ENCODE results near the gene MARS1. TPM values are rescaled to one million over a fixed set of nuclear protein-coding genes. Genes with fewer than 3 reads are reported as not detected.

The MARS1 gene
- total RNA-seq, 1 donor from 2014 or later, result 350 TPM

DNA sequence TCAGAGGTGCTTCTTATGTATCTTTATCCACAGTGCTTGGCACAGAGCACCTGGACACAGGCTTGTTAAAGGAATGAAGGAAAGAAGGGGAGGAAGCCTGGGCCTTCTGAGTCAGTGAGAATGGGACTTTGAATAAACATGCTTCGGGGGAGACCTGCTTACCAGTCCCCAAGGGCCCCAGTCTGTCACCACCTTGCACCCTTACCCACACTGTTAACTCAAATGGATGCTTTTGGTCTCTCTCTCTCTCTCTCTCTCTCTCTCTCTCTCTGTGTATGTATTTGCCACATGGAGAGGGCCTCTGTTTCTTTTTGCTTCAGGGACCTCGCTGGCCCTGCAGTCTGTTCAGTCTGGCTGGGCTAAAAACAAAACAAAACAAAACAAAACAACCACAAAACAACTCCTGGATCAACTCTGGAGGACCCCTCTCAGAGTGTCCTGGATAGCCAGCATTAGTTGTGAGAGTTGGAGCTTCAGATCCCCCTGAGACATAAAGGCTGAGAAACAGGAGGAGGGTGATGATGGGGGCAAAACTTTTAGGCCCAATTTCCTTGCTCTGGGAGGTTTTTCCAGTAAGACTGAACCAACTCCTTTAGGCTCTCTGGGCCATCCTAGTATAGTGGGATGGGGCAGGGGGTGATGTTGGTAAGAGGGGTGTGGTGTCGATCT, 63.9 kb downstream of the MARS1 start:
- DNase-seq (ENCODE audit: low spot score), result no peak
- peaks cover 10% of the 10 kb centered on the region for H3K27me3 Mint-ChIP-seq (ENCODE audit: low read depth)
- peak overlapping the region; percentile 34 for H3K27ac Mint-ChIP-seq (ENCODE audit: unreplicated experiment)
- no peaks in the 10 kb centered on the region for H3K9me3 Mint-ChIP-seq (ENCODE audit: low read depth)
- peak overlapping the region; percentile 34 for H3K4me3 Mint-ChIP-seq (ENCODE audit: unreplicated experiment)
- TF ChIP-seq, protein P1, sequence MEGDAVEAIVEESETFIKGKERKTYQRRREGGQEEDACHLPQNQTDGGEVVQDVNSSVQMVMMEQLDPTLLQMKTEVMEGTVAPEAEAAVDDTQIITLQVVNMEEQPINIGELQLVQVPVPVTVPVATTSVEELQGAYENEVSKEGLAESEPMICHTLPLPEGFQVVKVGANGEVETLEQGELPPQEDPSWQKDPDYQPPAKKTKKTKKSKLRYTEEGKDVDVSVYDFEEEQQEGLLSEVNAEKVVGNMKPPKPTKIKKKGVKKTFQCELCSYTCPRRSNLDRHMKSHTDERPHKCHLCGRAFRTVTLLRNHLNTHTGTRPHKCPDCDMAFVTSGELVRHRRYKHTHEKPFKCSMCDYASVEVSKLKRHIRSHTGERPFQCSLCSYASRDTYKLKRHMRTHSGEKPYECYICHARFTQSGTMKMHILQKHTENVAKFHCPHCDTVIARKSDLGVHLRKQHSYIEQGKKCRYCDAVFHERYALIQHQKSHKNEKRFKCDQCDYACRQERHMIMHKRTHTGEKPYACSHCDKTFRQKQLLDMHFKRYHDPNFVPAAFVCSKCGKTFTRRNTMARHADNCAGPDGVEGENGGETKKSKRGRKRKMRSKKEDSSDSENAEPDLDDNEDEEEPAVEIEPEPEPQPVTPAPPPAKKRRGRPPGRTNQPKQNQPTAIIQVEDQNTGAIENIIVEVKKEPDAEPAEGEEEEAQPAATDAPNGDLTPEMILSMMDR (IDR thresholded peaks at IDR 0.05), result no peak
- peaks cover 51% of the 10 kb centered on the region for H3K4me1 Mint-ChIP-seq (ENCODE audit: low read depth)
- peaks cover 4% of the 10 kb centered on the region for H3K36me3 Mint-ChIP-seq (ENCODE audit: low read depth)

DNA sequence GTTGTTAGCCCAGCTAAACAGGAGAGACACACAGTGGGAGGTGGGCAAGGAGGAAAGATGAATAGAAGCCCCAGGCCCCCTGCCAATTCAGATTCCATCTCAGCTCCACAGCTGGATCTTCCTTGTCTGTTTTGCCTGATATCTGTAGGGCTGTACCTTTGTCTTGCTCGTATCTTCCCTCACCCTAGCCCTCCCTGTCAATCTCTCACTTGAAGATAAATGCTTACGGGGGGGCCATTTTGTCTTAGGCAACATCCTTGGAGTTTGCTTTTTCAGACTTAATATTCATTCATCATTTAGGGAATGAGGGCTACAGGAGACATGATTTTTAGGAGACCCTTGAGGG, 64.4 kb downstream of the MARS1 start:
- TF ChIP-seq, protein P1 (IDR thresholded peaks at IDR 0.05), result no peak
- peaks cover 10% of the 10 kb centered on the region for H3K27me3 Mint-ChIP-seq (ENCODE audit: low read depth)

DNA sequence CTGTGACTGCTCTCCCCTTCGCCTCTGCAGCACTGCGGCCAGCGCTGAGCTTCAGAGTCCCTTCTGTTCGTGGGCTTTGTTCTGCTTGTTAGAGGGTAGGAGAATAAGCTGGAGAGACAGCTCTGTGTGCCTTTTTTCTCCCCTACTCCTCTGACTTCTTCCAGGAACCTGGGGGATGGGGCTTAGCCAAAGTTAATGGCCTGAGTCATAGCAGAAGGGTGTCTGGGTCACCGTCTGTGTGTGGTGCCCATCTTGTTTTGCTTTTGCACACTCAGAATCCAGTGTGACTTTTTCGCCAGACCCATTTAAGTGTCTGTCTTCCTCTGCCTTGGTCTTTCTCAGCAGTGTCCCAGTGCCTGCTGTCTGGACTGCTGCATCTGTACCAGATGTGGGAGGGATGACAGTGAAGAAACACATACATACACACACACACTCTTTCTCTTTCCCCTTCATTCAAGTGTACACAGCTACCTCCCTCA, 65.0 kb downstream of the MARS1 start:
- DNase-seq (ENCODE audit: low spot score), result no peak
- no peaks in the 10 kb centered on the region for H3K9me3 Mint-ChIP-seq (ENCODE audit: low read depth)
- peaks cover 4% of the 10 kb centered on the region for H3K36me3 Mint-ChIP-seq (ENCODE audit: low read depth)
- H3K4me1 Mint-ChIP-seq (ENCODE audit: low read depth), result peaks cover 45% of the 10 kb centered on the region
- peaks cover 10% of the 10 kb centered on the region for H3K27me3 Mint-ChIP-seq (ENCODE audit: low read depth)
- TF ChIP-seq, protein P1 (IDR thresholded peaks at IDR 0.05), result no peak
- peak overlapping the region; percentile 5 for H3K4me3 Mint-ChIP-seq (ENCODE audit: unreplicated experiment)
- peak overlapping the region; percentile 70 for H3K27ac Mint-ChIP-seq (ENCODE audit: unreplicated experiment)

More for the DNA sequence above, 64.4 kb downstream of the MARS1 start:
- H3K4me1 Mint-ChIP-seq (ENCODE audit: low read depth), result peaks cover 48% of the 10 kb centered on the region
- DNase-seq (ENCODE audit: low spot score), result no peak
- H3K36me3 Mint-ChIP-seq (ENCODE audit: low read depth), result peaks cover 4% of the 10 kb centered on the region
- H3K9me3 Mint-ChIP-seq (ENCODE audit: low read depth), result no peaks in the 10 kb centered on the region
- no peak overlapping the region for H3K4me3 Mint-ChIP-seq (ENCODE audit: unreplicated experiment)
- H3K27ac Mint-ChIP-seq (ENCODE audit: unreplicated experiment), result peak overlapping the region; percentile 70

DNA sequence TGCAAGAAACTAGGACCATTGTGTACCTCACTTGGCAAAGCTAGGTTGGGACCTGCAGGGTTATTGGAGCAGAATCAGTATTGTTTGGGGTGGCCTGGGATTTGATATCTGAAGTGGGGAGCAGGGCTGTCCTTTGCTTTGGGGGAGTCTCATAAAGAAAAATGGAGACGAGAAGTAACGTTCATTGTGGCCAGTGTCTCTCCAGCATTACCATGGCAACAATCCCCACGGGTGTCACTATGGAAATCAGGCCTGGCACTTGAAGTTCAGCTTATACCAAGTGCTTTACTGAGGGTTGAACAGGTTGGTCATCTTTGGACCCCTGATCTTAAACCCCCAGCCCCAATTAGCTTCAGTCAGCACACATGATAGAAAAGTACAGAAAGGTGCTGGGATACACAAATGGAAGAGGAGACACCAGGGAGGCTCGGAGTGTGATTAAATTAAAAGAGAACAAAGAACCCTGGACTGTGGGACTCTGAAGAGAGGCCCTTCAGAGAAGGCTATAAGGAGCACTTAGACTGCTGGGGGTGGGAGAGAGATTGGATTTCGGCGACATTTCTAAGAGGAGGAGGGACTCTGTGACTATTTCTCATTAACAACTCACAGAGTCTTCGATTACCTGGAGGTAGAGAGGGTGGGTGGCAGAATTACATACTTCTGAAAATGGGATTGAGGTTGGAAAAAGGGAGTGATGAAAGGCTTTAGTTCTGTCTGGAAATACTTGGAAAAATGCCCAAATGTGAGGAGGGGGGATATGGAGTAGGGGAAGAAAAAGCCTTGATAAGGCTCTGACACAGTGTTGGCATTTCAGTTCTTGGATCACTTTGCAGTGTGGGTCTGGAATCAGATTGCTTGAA, 65.7 kb downstream of the MARS1 start:
- H3K27ac Mint-ChIP-seq (ENCODE audit: unreplicated experiment), result peak overlapping the region; percentile 70
- peak overlapping the region; percentile 5 for H3K4me3 Mint-ChIP-seq (ENCODE audit: unreplicated experiment)
- TF ChIP-seq, protein P1 (IDR thresholded peaks at IDR 0.05), result no peak
- H3K4me1 Mint-ChIP-seq (ENCODE audit: low read depth), result peaks cover 45% of the 10 kb centered on the region
- peaks cover 4% of the 10 kb centered on the region for H3K36me3 Mint-ChIP-seq (ENCODE audit: low read depth)
- no peak for DNase-seq (ENCODE audit: low spot score)
- peaks cover 7% of the 10 kb centered on the region for H3K27me3 Mint-ChIP-seq (ENCODE audit: low read depth)
- no peaks in the 10 kb centered on the region for H3K9me3 Mint-ChIP-seq (ENCODE audit: low read depth)

DNA sequence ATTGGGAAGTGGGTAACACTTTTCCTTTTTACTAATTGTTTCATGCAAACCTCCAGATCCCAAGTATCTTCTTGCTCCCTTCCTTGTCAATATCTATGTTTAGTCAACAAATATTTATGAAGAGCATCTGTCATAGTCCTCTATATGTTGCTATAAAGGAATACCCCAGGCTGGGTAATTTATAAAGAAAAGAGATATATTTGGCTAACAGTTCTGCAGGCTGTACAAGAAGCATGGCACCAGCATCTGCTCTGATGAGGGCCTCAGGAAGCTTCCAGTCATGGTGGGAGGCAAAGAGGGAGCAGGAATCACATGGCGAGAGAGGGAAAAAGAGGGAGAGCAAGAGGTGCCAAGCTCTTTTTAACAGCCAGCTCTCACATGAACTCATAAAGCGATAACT, 66.6 kb downstream of the MARS1 start:
- Mint-ChIP-seq H3K36me3 (ENCODE audit: low read depth) (peaks cover 4% of the 10 kb centered on the region), H3K9me3 (ENCODE audit: low read depth) (no peaks in the 10 kb centered on the region), H3K27ac (ENCODE audit: unreplicated experiment) (no peak overlapping the region), H3K27me3 (ENCODE audit: low read depth) (peaks cover under 1% of the 10 kb centered on the region), H3K4me3 (ENCODE audit: unreplicated experiment) (no peak overlapping the region), H3K4me1 (ENCODE audit: low read depth) (peaks cover 41% of the 10 kb centered on the region)
- TF ChIP-seq, protein P1 (IDR thresholded peaks at IDR 0.05), result no peak
- no peak for DNase-seq (ENCODE audit: low spot score)

Measured in chondrocyte (in vitro differentiated cells).